ENCODE measurements around the gene CPAMD8. TPM values are rescaled to one million over a fixed set of nuclear protein-coding genes. Genes with fewer than 3 reads are reported as not detected.

CPAMD8 gene
- total RNA-seq, 1 donor from 2014 or later: 42.9 TPM

DNA sequence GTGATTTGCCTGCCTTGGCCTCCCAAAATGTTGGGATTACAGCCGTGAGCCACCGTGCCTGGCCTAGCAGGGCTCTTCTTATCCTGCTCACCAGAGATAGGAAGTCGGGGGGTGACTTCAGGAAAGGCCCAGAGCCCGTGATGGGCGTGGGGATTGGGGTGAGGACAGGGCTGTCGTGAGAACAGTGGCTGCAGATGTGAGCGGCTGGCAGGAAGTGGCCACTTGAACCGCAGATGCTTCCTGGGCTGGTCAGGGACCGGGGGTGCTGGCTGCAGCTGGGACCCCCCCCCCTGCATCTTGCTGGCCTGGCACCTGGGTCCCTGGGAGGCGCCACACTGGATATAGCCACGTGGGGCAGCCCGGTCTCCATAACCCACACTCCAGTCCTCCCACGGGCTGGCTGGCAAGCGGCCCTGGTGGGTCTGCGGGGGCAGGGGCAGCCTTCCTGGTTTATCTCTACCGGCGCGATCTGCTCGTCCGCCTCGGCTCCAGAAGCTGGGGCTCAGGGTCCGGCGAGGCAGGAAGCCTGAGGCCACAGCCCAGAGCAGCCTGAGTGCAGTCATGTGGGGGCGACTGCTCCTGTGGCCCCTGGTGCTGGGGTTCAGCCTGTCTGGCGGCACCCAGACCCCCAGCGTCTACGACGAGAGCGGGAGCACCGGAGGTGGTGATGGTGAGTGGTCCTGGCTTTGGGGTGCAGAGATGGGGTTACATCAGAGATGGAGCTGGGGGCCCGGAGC lies 137.8 kb downstream of the CPAMD8 start, which contains the start of gene F2RL3:
F2RL3 (plus strand) TSS at position 371 of the 737 bp plus-strand sequence; CDS start at position 562, 191 bp downstream.
- Mint-ChIP-seq H3K36me3 (no peaks in the 10 kb centered on the region), H3K9me3 (no peaks in the 10 kb centered on the region), H3K4me1 (ENCODE audit: unreplicated experiment) (no peaks in the 10 kb centered on the region), H3K4me3 (no peak within 1 kb of the TSS), H3K27ac (no peak within 1 kb of the TSS), H3K27me3 (no peaks in the 10 kb centered on the region)
- no peak for DNase-seq (ENCODE audit: extremely low spot score, unreplicated experiment)
- no peak for TF ChIP-seq CTCF (conservative IDR thresholded peaks at IDR 0.05)

- no peak overlapping the region for H3K27ac Mint-ChIP-seq
- TF ChIP-seq CTCF (conservative IDR thresholded peaks at IDR 0.05): no peak
- H3K4me1 Mint-ChIP-seq (ENCODE audit: unreplicated experiment): no peaks in the 10 kb centered on the region
- no peak overlapping the region for H3K4me3 Mint-ChIP-seq
- H3K27me3 Mint-ChIP-seq: no peaks in the 10 kb centered on the region
- H3K36me3 Mint-ChIP-seq: no peaks in the 10 kb centered on the region
- no peaks in the 10 kb centered on the region for H3K9me3 Mint-ChIP-seq
- no peak for DNase-seq (ENCODE audit: extremely low spot score, unreplicated experiment)
Observed at GRCh38 chr19:16887353-16888265, 139.0 kb downstream of the CPAMD8 start.

- Mint-ChIP-seq H3K36me3 (peaks cover 6% of the 10 kb centered on the region), H3K9me3 (peaks cover 8% of the 10 kb centered on the region), H3K4me1 (ENCODE audit: unreplicated experiment) (no peaks in the 10 kb centered on the region), H3K4me3 (no peak overlapping the region), H3K27me3 (no peaks in the 10 kb centered on the region), H3K27ac (no peak overlapping the region)
- no peak for TF ChIP-seq CTCF (conservative IDR thresholded peaks at IDR 0.05)
- DNase-seq (ENCODE audit: extremely low spot score, unreplicated experiment): no peak
Observed at GRCh38 chr19:16886305-16886880, 140.2 kb downstream of the CPAMD8 start.

DNA sequence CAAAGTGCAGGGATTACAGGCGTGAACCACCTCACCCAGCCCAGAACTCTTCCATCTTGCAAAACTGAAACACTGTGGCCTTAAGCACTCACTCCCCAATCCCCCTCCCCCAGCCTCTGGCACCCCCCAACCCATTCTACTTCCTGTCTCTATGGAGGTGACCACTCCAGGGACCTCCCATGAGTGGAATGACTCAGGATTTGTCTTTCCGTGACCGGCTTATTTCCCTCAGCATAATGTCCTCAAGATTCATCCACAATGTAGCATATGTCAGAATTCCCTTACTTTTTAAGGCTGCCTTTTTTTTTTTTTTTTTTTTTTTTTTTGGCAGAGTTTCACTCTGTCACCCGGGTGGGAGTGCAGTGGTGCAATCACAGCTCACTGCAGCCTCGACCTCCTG lies 141.4 kb downstream of the CPAMD8 start:
- Mint-ChIP-seq H3K9me3 (peaks cover 8% of the 10 kb centered on the region), H3K4me1 (ENCODE audit: unreplicated experiment) (no peaks in the 10 kb centered on the region), H3K36me3 (peaks cover 11% of the 10 kb centered on the region), H3K4me3 (no peak overlapping the region), H3K27me3 (no peaks in the 10 kb centered on the region), H3K27ac (no peak overlapping the region)
- DNase-seq (ENCODE audit: extremely low spot score, unreplicated experiment): no peak
- TF ChIP-seq CTCF (conservative IDR thresholded peaks at IDR 0.05): no peak

- Mint-ChIP-seq H3K27ac (no peak overlapping the region), H3K4me3 (no peak overlapping the region), H3K27me3 (no peaks in the 10 kb centered on the region), H3K9me3 (peaks cover 8% of the 10 kb centered on the region), H3K36me3 (peaks cover 13% of the 10 kb centered on the region), H3K4me1 (ENCODE audit: unreplicated experiment) (no peaks in the 10 kb centered on the region)
- no peak for TF ChIP-seq CTCF (conservative IDR thresholded peaks at IDR 0.05)
- DNase-seq (ENCODE audit: extremely low spot score, unreplicated experiment): no peak
Observed at GRCh38 chr19:16883522-16883921, 143.1 kb downstream of the CPAMD8 start.

All from type B pancreatic cell (in vitro differentiated cells).